ENCODE data around the gene TUBA1A. TPM values are rescaled to one million over a fixed set of nuclear protein-coding genes. Genes with fewer than 3 reads are reported as not detected.
"Not testable (repeated sequence)": the region's sequence is repeated elsewhere in the genome, so short reads cannot be mapped to it uniquely, and the experiment has no call there.

Gene TUBA1A
- total RNA-seq, 4 donors from 2014 or later = 14.7 to 68.0 (median 25.1) TPM

GRCh38 chr12:49197256-49197655 is 8.4 kb upstream of the TUBA1A start:
- in situ Hi-C loops (cut with MboI; ENCODE audit: low sequenced_read_pairs in 4 of 4) (no loop called here), intact Hi-C loops (cut with DNase I; ENCODE audit: low total_unique reads) (no loop called here)
- H3K27ac ChIP-seq = no peak overlapping the region

GRCh38 chr12:49195736-49196135 is 6.9 kb upstream of the TUBA1A start:
- H3K4me3 ChIP-seq = no peak overlapping the region
- H3K9me3 ChIP-seq = no peaks in the 10 kb centered on the region
- H3K27ac ChIP-seq = no peak overlapping the region
- DNase-seq (no peak), ATAC-seq (no peak)
- TF ChIP-seq CTCF (IDR thresholded peaks at IDR 0.05 in 4 of 5, conservative IDR thresholded peaks at IDR 0.05 in 1 of 5) = no peak
- TF ChIP-seq POLR2A (IDR thresholded peaks at IDR 0.05) = no peak
- in situ Hi-C loops (cut with MboI; ENCODE audit: low sequenced_read_pairs in 4 of 4) = no loop called here
- intact Hi-C loops (cut with DNase I; ENCODE audit: low total_unique reads) = no loop called here
- no peaks in the 10 kb centered on the region for H3K36me3 ChIP-seq
- H3K27me3 ChIP-seq = no peaks in the 10 kb centered on the region
- H3K4me1 ChIP-seq = peaks cover 1 to 2% of the 10 kb centered on the region in 2 donors

More at GRCh38 chr12:49197256-49197655, 8.4 kb upstream of the TUBA1A start:
- DNase-seq (no peak), ATAC-seq (no peak)
- H3K9me3 ChIP-seq = no peaks in the 10 kb centered on the region
- peaks cover 12 to 17% of the 10 kb centered on the region in 2 donors for H3K4me1 ChIP-seq
- no peaks in the 10 kb centered on the region for H3K36me3 ChIP-seq
- TF ChIP-seq CTCF (IDR thresholded peaks at IDR 0.05 in 4 of 5, conservative IDR thresholded peaks at IDR 0.05 in 1 of 5) = no peak
- no peak for TF ChIP-seq POLR2A (IDR thresholded peaks at IDR 0.05)
- H3K4me3 ChIP-seq = no peak overlapping the region
- H3K27me3 ChIP-seq = no peaks in the 10 kb centered on the region

- ATAC-seq; H3K27me3 ChIP-seq; intact Hi-C loops (cut with DNase I; ENCODE audit: low total_unique reads); H3K9me3 ChIP-seq; H3K4me1 ChIP-seq; H3K36me3 ChIP-seq; H3K4me3 ChIP-seq; DNase-seq; in situ Hi-C loops (cut with MboI; ENCODE audit: low sequenced_read_pairs in 4 of 4); H3K27ac ChIP-seq: not testable (repeated sequence)
These were observed 4.9 kb upstream of the TUBA1A start for GRCh38 chr12:49193746-49194145.

GRCh38 chr12:49191498-49191897 is 2.6 kb upstream of the TUBA1A start:
- H3K4me1 ChIP-seq = peaks cover 8 to 14% of the 10 kb centered on the region in 2 donors
- ATAC-seq; H3K36me3 ChIP-seq; DNase-seq; H3K27ac ChIP-seq; in situ Hi-C loops (cut with MboI; ENCODE audit: low sequenced_read_pairs in 4 of 4); intact Hi-C loops (cut with DNase I; ENCODE audit: low total_unique reads); H3K9me3 ChIP-seq; H3K27me3 ChIP-seq; H3K4me3 ChIP-seq: not testable (repeated sequence)

- Histone ChIP-seq H3K27ac (no peak overlapping the region), H3K9me3 (no peaks in the 10 kb centered on the region), H3K27me3 (peaks cover 7 to 8% (median 7%) of the 10 kb centered on the region in 3 donors), H3K4me1 (peaks cover 8 to 14% of the 10 kb centered on the region in 2 donors), H3K4me3 (no peak overlapping the region), H3K36me3 (no peaks in the 10 kb centered on the region)
- in situ Hi-C loops (cut with MboI; ENCODE audit: low sequenced_read_pairs in 4 of 4) (no loop called here), intact Hi-C loops (cut with DNase I; ENCODE audit: low total_unique reads) (no loop called here)
- TF ChIP-seq CTCF (IDR thresholded peaks at IDR 0.05 in 4 of 5, conservative IDR thresholded peaks at IDR 0.05 in 1 of 5) (no peak), POLR2A (IDR thresholded peaks at IDR 0.05) (no peak)
- ATAC-seq = no peak
- no peak for DNase-seq
These were observed 2.1 kb upstream of the TUBA1A start for GRCh38 chr12:49190974-49191373.

Data from gastrocnemius medialis (tissue), 4 donors.